CD4-positive, alpha-beta T cell (primary cell): ENCODE results near the gene ITGA2. TPM values are rescaled to one million over a fixed set of nuclear protein-coding genes. Genes with fewer than 3 reads are reported as not detected.

Experiments used
- ATAC-seq: fragments of 200-7000 bp; cut with Tn5 transposase; one replicate; pipeline ENCODE4 v1.10.0; 2022; ENCODE audit warnings: mild to moderate bottlenecking; ENCODE audit not compliant: poor library complexity
- CTCF ChIA-PET: fragments of 350-600 bp; sonication (Branson Sonifier 250); formaldehyde crosslinking; loops from one replicate; lab custom pipeline; 2021; ENCODE audit warnings: antibody characterized with exemption, inconsistent platforms; lab: Charles Lee
- POLR2A ChIA-PET: fragments of 350-600 bp; sonication (Branson Sonifier 250); formaldehyde crosslinking; loops from one replicate; lab custom pipeline; 2021; ENCODE audit warnings: antibody characterized with exemption, inconsistent platforms; lab: Charles Lee
- DNase-seq, 14 experiments: peaks; one replicate each; pipeline ENCODE4 v3.0.0-alpha.2; 2013 to 2020; ENCODE audit warnings: mixed read lengths in 2 of 14
- H3K27ac ChIP-seq, 2 donors: one replicate each; pipeline versions ENCODE4 v1.5.1 to v1.7.0; 2013; ENCODE audit warnings: low read length in 2 of 2, low read depth in 1 of 2, mild to moderate bottlenecking in 1 of 2
- H3K27me3 ChIP-seq, 2 experiments: 1 replicate in 1 of 2; 2 replicates in 1 of 2; pipeline versions ENCODE4 v1.6.1 to v1.7.0; 2013; ENCODE audit warnings: low read length in 2 of 2, control low read depth in 1 of 2, mild to moderate bottlenecking in 1 of 2, moderate library complexity in 1 of 2; ENCODE audit not compliant: insufficient read depth in 2 of 2, control insufficient read depth in 1 of 2
- H3K36me3 ChIP-seq: one replicate; pipeline ENCODE4 v1.6.1; 2013; ENCODE audit warnings: low read length, control low read depth; ENCODE audit not compliant: insufficient read depth
- H3K4me1 ChIP-seq: one replicate; pipeline ENCODE4 v1.6.1; 2013; ENCODE audit warnings: low read length, control low read depth; ENCODE audit not compliant: insufficient read depth
- H3K4me3 ChIP-seq: one replicate; pipeline ENCODE4 v1.5.1; 2013; ENCODE audit warnings: mild to moderate bottlenecking, low read length, moderate library complexity
- H3K9me3 ChIP-seq, 2 experiments: 1 replicate in 1 of 2; 2 replicates in 1 of 2; pipeline versions ENCODE4 v1.6.1 to v1.7.0; 2013; ENCODE audit warnings: low read length in 2 of 2, mild to moderate bottlenecking in 2 of 2, control low read depth in 1 of 2, moderate library complexity in 1 of 2; ENCODE audit not compliant: control insufficient read depth in 1 of 2, insufficient read depth in 1 of 2
- H3K27ac Mint-ChIP-seq: one replicate; pipeline ENCODE4 v1.8.0; 2020; ENCODE audit warnings: mixed read lengths
- H3K27me3 Mint-ChIP-seq: one replicate; pipeline ENCODE4 v1.8.0; 2021; ENCODE audit warnings: mixed read lengths
- H3K36me3 Mint-ChIP-seq: one replicate; pipeline ENCODE4 v1.8.0; 2021; ENCODE audit warnings: low read depth, mixed read lengths
- H3K4me1 Mint-ChIP-seq: one replicate; pipeline ENCODE4 v1.8.0; 2021; ENCODE audit warnings: low read depth, mixed read lengths
- H3K4me3 Mint-ChIP-seq: one replicate; pipeline ENCODE4 v1.8.0; 2020; ENCODE audit warnings: mild to moderate bottlenecking, mixed read lengths
- H3K9me3 Mint-ChIP-seq: one replicate; pipeline ENCODE4 v1.8.0; 2020; ENCODE audit warnings: mixed read lengths
- intact Hi-C, 2 experiments: fragments of 100-400 bp; cut with DNase I in 1 of 2; cut with micrococcal nuclease in 1 of 2; formaldehyde crosslinking; loops; one replicate each; pipeline versions ENCODE4 v1.15.1 to v1.9.0; 2023 to 2025; cut with DNase I, micrococcal nuclease
- total RNA-seq, 174 experiments: library from RNA in 2 of 174; stranded (reverse) in 2 of 174; gene quantifications; one replicate each; pipeline ENCODE4 v1.2.3 and lab custom pipeline; 2021 to 2026
- TF ChIP-seq, protein P1 (sequence below): fragments of 200-600 bp; IDR thresholded peaks from one replicate; pipeline ENCODE4 v1.8.0; 2022; ENCODE audit warnings: antibody characterized with exemption, mild to moderate bottlenecking

ITGA2 gene
- total RNA-seq, 2 experiments from 2014 or later, result 0.03 to 0.11 TPM

DNA sequence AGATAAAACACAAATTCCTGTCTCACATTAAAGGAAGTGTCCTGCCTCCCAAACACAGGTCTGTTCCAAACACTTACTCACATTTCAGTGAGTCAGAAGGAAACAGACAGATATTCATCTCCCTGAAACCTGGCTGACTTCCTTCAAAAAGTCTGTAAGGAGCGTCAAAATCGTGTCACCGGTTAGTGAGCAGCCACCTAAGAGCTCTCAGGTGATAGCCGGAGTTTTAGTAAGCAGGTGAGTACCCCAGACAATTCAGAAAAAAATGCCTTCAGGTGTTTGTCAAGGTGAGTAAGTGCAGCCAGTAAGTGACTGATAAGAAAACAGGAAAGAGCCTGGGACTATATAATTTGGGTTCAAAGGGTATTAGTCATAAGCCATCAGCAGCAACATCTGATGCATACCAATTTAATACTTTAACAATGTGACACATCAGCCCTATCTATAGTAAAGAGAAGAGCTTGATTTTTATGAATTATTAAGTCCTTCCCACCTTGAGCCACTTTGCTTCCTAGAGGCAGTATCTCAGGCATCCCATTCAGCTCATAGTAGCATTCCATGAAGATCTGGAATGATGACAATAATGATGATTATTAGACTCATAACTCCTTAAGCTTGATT is 1.3 kb upstream of the ITGA2 start:
- H3K4me1 Mint-ChIP-seq, result peaks cover 10% of the 10 kb centered on the region
- CTCF ChIA-PET, result no interaction called here
- Histone ChIP-seq H3K4me3 (no peak overlapping the region), H3K4me1 (peaks cover 18% of the 10 kb centered on the region), H3K9me3 (no peaks in the 10 kb centered on the region), H3K27ac (no peak overlapping the region), H3K27me3 (peaks cover 10% of the 10 kb centered on the region in 2 experiments), H3K36me3 (no peaks in the 10 kb centered on the region)
- TF ChIP-seq, protein P1, sequence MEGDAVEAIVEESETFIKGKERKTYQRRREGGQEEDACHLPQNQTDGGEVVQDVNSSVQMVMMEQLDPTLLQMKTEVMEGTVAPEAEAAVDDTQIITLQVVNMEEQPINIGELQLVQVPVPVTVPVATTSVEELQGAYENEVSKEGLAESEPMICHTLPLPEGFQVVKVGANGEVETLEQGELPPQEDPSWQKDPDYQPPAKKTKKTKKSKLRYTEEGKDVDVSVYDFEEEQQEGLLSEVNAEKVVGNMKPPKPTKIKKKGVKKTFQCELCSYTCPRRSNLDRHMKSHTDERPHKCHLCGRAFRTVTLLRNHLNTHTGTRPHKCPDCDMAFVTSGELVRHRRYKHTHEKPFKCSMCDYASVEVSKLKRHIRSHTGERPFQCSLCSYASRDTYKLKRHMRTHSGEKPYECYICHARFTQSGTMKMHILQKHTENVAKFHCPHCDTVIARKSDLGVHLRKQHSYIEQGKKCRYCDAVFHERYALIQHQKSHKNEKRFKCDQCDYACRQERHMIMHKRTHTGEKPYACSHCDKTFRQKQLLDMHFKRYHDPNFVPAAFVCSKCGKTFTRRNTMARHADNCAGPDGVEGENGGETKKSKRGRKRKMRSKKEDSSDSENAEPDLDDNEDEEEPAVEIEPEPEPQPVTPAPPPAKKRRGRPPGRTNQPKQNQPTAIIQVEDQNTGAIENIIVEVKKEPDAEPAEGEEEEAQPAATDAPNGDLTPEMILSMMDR, result no peak
- peak; percentile 23 for ATAC-seq
- peak in 1 of 14 experiments; percentile 27 for DNase-seq
- POLR2A ChIA-PET, result no interaction called here
- H3K27me3 Mint-ChIP-seq, result peaks cover 73% of the 10 kb centered on the region
- no peak overlapping the region for H3K27ac Mint-ChIP-seq
- intact Hi-C loops, result no loop called here
- H3K9me3 Mint-ChIP-seq, result no peaks in the 10 kb centered on the region
- no peaks in the 10 kb centered on the region for H3K36me3 Mint-ChIP-seq
- peak overlapping the region; percentile 70 for H3K4me3 Mint-ChIP-seq

DNA sequence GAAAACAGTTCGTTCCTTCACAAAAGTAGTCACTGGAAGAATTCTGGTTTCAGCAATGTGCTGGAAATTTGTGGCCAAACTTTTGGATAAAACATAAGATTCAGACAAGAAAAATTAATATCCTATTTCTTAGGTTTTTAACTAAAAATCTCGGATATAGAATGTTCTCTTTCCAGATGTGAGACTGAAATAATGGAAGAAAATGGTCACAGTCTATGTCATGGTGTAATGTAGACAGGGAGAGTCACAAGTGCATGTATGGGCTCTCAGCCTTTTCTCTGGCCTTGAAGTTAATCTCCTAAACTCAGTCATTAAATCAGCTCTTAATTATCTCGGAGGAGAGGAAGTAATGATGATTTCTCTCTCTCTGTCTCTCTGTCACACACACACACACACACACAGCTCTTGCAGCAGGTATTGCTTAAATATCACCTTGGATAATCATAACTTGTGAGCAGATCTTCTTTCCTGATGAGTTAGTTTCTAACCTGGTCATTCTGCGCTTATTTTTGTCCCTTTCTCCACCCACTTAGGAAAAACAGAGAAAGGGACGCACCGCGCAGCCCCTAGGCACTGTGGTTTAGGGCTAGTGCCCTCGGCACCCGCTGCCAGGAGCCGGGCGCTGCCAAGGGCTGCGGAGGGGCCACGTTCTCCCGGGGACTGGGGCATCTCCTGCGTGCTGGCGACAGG is 672 bp upstream of the ITGA2 start:
- ChIA-PET CTCF (no interaction called here), POLR2A (no interaction called here)
- Mint-ChIP-seq H3K27ac (no peak overlapping the region), H3K9me3 (no peaks in the 10 kb centered on the region), H3K27me3 (peaks cover 73% of the 10 kb centered on the region), H3K4me3 (peak overlapping the region; percentile 70), H3K36me3 (no peaks in the 10 kb centered on the region), H3K4me1 (peaks cover 10% of the 10 kb centered on the region)
- H3K4me3 ChIP-seq, result peak overlapping the region; percentile 76
- peak; percentile 20 for ATAC-seq
- no peak overlapping the region for H3K27ac ChIP-seq
- no peak for DNase-seq
- TF ChIP-seq, protein P1, result no peak
- H3K27me3 ChIP-seq, result peaks cover 10% of the 10 kb centered on the region in 2 experiments
- peaks cover 18% of the 10 kb centered on the region for H3K4me1 ChIP-seq
- H3K9me3 ChIP-seq, result no peaks in the 10 kb centered on the region
- no peaks in the 10 kb centered on the region for H3K36me3 ChIP-seq
- intact Hi-C loops, result no loop called here

DNA sequence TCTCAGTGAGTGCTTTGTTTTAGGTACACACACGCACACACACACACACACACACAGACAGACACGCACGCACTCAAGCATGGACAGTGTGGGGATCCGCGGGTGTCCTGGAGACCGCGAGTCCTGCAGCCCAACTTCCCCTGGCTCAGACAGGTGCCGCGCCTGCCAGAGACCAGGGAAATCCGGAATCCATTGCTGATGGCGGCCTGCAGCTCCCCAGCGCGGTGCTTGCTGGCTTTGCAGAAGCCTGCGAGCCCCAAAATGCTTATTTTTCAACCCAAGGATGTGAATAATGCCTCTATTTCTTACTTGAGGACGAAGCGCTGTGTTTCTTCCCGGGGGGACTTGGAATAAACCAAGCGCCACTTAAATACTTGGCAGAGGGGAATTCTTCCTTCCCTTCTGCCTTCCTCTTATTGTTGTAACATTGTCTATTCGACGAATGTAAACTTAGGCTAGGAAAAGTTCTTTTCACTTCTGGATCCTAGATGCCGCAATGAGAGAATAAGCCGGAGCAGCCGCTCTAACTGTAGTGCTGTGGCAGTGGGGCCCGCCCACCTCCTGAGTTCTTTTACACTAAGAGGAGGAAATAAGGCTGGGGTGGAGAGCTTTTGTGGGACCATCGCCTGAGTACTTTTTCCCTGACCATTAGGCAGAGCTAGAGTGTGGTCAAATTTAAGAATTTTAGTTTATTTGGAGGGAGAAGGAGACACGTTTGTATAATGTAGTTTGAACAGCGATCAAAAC is 802 bp downstream of the ITGA2 start:
- ChIA-PET POLR2A (no interaction called here), CTCF (interaction anchor here (1.0 to 1.2 kb wide), 2 partner anchors 11 to 41 kb away, joined by 3 read pairs; no protein-coding TSS in a partner anchor)
- Histone ChIP-seq H3K27me3 (peaks cover 10% of the 10 kb centered on the region in 2 experiments), H3K36me3 (no peaks in the 10 kb centered on the region), H3K9me3 (no peaks in the 10 kb centered on the region), H3K4me1 (peaks cover 18% of the 10 kb centered on the region), H3K27ac (no peak overlapping the region), H3K4me3 (peak overlapping the region; percentile 76)
- Mint-ChIP-seq H3K4me1 (peaks cover 10% of the 10 kb centered on the region), H3K36me3 (no peaks in the 10 kb centered on the region), H3K27ac (no peak overlapping the region), H3K27me3 (peaks cover 63% of the 10 kb centered on the region), H3K9me3 (no peaks in the 10 kb centered on the region), H3K4me3 (peak overlapping the region; percentile 71)
- intact Hi-C loops, result no loop called here
- DNase-seq (peak; percentile 3 to 60 (median 22)), ATAC-seq (peak; percentile 70)
- TF ChIP-seq, protein P1, result no peak
